Measurements from ENCODE around the gene CAPZB.

Gene CAPZB

DNA sequence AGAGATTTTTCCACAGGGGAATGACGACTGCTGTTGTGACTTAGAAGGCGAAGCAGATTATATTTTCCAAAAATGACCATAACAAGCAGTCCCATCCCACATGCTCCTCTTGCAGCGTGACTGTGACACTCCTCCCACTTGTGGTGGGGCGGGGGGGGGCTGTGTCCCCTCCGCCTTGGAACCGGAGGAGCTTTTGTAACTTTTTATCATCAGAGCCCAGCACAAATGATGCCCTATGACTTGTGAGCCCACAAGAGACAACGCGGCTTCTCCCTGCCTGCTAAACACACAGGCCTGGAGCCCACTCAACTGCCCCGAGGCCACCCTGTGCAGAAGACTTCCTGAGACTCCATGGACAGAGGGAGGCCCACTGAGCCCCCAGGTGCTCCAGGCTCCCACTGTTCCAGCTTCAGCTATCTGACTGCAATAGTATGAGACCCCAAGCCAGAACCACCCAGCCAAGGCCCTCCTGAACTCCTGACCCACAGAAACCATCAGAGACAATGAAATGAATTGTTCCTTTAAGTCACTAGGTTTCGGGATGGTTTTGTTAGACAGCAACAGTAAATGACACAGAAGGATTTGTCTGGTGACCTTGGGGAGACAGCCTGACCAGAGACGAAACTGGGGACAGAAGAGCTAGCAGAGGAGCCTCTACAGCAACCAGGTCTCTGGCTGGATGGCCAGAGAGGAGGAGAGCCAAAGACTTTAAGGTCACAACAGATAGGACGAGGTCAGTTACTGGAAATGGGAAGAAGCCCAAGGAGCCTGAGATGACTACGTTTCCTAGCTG is 58.8 kb downstream of the CAPZB start:
- no peak for DNase-seq

DNA sequence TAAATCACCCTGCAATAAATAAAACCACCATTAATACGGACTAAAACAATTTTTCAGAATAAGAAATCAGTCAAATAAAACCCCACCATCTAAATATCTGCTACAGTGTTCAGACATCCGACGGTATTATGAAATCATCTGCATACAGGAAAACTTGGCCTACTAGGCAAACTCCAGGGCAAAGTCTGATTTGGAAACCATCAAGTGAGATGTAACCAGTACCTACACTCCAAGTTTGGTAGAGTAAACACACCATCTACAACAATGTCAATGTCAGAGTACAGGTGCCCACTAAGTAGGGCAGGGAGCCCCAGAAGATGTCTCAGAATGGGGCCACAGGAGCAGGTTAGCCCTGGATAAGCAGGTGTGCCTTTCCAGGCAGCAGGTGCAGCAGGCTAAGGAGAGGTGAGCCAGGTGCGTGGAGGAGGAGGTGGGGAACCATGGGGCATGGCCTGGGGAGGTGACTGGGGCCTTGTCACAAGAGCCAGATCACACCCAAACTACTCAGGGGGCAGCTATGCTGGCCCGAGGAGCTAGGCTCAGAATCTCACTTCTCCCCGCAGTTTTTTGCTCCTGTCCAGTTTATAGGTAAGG is 59.6 kb downstream of the CAPZB start:
- DNase-seq = no peak

DNA sequence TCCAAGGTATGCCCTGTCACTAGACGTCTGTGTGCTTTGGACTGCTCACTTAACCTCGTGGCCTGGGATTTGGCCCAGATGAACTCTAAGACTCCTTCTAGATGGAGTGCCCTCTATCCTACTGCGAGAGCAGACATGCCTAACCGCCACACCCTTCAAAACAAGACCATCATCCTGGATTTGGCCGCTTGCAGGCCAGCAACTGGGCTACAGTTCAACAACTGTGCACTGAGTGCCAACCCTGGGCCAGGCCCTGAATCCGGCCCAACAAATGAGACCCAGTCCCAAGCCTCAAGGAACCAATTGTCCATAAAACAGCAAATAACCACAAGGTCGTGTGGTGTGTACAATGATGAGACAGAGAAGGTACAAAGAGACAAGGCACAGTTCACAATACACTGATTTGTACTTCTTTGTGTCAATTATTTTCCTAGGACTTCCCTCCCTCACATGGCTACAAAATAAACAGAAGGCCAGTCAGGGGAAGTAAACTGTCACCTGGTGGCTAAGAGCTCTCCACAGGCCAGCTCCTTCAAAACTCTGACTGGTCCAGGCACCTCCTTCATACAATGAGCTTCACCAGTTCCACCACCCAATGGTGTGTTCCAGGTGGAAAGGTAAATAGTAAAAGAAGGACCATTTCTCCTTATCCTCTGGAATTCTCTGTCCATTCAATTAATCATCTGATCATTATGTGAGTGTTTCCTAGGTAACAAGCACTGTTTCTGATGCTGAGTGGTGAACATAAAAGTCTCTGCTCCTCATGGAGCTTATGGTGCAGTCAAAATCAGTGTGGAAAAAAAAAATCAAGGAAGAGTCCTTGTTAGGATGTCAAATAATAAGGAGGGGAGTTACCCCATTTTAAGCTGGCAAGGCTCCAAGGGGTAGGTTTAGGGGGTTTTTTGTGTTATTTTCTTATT is 60.4 kb downstream of the CAPZB start:
- no peak for DNase-seq

DNA sequence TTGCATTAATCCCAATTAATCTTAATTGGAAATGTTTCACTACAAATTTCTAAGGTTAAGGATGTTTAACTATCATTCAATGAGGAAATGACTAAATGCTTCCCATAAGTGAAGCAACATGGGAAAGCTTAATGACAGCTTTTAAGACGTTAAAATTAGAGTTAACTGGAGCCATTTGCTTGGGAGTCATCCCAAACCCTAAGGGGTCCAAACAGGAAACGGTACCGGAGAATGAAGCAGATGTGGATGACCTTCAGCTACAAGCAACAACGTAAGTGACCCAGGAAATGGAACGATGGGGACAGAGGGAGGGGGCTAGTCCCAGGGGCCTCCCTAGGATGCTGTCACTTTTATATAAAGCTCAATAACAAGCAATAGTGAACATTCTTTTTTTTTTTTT is 62.2 kb downstream of the CAPZB start:
- DNase-seq = no peak

DNA sequence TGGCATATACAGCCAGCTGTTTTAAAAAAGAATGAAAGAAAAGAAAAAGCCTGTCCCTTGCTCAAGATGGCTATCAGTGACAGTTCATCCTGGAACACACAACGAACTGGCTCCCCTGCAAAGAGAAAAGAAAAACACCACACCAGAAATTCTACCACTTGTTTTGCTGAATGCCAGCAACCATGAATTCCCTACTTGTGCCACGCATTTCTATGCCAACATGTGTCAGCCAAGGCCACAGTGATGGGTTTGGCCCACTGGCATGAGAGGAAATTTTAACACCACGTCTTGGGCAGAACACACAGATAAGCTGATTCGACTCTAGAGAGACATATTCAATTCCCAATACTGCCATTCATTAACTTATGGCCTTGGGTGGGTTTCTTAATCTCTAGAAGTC is 64.0 kb downstream of the CAPZB start:
- no peak for DNase-seq

DNA sequence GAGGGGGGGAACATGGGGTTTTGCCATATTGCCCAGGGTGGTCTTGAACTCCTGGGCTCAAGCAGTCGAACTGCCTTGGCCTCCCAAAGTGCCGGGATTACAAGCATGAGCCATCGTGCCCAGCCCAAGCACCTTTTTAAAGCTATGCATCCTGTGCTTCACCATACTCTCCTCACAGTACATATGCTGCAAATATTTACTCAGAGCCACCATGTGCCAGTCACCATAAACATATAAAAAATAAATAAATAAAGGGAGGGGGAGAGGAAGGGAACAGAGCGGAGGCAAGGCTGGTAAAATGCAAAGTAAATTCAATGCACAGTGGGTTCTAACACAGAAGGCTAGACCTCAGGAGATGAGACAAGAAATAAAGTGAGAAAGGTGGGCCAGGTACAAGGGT is 64.7 kb downstream of the CAPZB start:
- DNase-seq = no peak

DNA sequence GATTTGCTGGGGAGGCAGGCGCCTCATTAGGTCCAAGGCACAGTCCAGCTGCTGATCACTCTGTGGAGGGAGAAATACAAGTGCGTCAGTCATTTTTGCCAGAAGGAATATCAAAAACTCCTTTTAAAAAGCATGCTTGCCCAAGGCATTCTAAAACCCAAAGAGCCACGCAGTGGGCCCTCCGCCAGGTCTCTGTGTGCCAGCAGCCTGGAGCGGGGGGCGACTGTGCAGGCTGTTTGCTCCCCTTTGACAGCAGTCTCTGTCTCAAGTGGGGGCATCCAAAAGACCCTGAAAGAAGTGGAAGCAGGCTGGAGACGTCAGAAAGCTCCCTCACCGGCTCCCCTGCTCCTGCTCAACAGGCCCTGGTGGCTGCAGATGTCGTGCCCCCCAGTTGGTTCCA is 65.6 kb downstream of the CAPZB start:
- no peak for DNase-seq

DNA sequence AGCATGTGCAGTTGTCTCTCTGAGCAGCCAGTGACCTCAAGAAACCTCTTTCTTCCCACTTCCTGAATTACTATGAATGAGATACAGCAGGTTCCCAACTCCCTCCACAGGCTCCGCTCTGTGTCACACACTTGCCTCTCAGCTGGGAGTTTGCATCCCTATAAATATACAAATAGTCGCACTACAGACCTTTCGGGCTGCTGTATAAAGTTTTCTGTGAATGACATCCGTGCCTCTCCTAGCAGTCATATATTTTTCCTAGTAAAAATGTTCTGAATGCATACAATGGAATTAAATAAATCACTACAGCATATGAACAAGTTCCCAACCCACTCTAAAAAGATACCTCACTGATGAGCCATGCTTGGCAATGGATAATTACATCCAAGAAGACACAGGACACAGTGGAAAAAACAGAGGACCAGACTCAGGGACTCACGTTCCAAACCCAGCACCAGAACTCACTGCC is 66.8 kb downstream of the CAPZB start:
- DNase-seq = no peak

DNA sequence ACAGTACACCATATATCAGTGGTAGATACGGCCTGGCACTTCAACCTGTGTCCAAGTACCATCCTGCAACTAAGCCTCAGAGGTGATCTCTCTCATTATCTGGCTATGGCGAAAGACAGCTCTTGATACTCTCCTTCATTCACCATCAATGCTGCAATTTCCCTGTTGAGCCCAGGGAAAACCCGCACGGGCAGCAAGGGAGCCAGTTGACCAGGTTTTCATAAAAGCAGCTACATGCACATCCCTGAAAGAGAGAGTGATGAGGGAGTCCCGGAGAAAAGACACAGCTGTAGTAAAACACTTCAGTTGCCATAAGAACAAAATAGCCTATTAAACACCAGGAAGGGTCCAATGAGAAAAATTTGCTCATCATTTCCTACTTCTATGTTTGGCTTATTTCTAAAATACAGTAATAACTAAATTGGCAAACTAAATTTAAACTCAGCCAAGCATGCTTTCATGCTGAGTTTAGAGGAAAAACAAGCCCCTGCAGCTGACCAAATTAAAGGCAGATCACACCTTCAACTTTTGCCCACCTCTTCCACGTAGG is 68.3 kb downstream of the CAPZB start:
- DNase-seq = no peak

DNA sequence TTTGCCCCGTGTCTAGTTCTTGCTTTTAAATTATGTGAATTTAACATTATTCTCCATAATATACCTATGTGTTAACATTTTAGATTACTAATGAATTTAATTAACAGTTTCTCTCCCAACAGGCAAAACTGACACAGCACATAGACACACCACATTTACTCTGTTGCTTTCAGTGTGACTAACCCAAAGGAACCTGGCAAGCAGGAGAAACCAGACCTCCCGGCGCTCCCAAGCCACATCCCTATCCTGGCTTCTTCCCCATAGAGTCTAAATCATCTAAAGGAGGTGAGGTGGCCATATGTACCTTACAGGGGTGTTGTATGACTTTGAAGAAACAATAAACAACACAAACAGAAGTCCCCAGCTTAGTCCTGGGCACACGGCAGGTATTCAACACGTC is 69.2 kb downstream of the CAPZB start:
- DNase-seq = no peak

DNA sequence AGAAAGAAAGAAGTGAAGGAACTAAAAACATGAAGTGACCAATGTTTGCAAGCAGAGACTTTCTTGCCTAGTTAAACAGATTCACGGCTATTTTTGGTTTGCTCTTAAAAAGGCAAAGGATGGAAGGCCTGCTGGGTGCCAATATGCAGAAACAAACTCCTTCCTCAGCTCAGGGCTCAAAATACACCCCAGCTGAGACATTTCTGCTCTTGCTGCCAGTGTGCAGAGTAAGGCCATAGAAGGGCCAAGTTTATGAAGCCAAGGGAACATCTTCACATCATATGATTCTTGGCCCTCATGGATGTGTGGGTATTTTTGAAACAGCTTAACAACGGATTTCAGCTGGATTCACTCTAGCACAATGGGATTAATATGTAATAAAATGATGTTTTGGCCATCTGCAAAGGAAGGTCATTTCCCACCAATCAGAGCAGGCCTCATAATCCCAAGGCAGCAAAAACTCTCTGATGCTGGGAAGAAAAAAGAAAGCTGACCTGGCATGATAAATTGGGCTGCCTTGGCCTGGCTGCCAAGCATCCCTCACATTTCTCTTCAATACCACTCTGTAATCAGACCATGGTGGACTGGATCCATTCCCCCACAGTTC is 70.7 kb downstream of the CAPZB start:
- no peak for DNase-seq

DNA sequence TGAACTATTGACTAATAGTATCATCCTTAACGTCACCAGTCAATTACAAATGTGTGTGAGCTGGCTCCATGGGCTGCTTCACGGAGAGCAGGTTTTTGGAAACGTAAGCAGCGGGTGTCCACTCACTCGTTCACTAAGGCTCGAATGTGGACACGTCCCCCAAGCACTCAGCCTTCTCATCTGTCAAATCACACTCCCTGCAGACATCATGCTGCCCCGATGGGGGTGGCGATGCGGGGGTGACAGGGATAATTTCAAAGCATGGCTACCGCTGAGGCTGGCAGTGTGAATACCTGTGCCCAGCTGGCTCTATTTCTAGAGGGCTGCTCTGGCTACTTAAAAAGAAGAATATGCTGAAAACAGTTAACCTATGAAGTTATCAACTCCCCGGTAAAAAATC is 71.3 kb downstream of the CAPZB start:
- no peak for DNase-seq

DNA sequence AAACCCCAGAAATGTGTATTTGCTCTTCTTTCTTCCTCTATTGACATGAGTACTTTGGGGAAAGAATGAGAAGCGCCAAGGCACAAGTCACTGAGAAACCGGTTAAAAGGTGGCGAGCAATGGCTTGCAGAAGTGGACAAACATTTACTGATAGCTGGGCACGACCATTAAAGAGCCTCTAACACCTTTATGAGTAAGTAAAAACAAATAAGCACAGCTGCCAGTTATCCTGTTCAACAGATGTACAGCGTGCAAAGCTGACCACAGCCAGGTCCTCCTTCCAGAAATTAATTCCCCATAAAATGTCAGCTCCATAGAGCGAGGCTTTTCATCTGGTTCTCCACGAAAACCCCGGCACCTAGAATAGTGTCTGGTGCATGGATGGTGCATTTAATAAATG is 72.7 kb downstream of the CAPZB start:
- no peak for DNase-seq

DNA sequence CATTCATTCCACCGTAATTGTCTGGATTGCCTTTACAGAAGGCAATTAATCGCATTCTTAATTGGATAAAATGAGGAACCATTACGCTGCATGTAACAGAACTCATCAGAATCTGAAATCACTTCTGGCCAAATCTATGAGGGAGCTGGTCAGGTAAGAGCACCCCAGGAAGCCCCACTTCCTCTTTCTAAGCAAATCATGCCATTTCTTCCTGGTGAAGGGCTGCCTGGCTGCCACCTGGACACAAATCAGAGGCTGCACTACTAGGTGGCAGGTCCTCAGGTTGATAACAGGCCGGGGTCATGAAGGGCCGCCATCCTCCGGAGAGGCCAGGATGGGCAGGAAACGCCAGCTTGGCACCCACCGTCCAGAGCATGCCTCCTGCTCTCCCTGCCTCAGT is 73.7 kb downstream of the CAPZB start:
- no peak for DNase-seq

DNA sequence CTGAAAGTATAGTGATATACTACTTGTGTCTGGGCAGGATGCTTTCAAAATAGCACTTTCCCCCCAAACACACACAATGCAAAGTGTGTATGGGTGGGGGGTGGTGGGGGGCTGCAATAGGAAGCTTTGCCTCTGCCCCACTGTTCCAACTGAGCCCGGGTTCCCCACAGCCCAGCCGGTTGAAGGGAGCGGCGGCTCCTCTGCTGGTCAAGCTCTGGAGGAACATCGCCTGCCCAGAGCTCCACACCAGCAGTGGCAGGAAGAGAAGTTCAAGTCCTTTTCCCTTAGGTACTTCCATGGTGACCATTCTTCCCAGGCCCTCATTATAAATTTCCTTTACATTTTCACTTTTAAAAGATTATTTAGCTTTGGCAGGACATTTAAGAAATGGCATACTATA is 74.9 kb downstream of the CAPZB start:
- DNase-seq = no peak

DNA sequence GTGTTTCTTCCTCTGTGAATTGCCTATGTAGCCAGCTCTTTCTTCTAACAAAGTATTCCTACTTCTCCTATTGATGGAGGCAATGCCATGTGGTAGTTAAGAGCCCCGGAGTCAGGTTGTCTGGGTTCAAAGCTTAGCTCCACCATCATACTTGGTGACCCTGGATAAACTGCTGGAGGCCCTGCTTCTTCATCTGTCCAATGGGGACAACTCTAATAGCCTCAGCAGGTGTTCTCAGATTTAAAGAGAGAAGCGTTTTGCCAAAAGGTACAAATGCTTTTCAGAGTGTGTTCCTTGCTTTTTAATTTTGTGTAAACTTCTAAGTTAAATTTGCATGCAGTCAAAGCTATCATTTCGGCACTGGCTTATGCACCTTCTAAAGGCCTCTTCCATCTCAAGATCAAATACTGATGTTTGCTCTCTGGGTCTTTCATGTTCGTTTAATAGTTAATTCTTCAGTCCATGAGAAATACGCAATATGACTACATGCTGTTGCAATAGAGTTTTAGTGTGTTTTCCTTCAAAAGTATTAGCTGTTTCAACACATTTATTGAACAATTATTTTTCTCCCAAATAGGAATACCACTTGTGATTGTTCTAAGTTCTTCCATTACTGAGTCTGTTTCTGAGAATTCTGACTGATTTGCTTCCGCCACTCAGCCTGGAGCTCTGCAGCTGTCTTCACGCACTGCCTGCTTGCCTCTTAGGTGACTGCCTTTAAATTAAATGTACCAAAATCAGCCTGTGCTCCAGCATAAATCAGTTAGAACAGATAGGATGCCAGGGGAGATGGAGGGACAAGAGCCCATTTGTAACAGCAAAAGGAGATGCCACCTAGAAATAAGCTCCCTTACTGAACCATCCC is 75.6 kb downstream of the CAPZB start:
- no peak for DNase-seq

DNA sequence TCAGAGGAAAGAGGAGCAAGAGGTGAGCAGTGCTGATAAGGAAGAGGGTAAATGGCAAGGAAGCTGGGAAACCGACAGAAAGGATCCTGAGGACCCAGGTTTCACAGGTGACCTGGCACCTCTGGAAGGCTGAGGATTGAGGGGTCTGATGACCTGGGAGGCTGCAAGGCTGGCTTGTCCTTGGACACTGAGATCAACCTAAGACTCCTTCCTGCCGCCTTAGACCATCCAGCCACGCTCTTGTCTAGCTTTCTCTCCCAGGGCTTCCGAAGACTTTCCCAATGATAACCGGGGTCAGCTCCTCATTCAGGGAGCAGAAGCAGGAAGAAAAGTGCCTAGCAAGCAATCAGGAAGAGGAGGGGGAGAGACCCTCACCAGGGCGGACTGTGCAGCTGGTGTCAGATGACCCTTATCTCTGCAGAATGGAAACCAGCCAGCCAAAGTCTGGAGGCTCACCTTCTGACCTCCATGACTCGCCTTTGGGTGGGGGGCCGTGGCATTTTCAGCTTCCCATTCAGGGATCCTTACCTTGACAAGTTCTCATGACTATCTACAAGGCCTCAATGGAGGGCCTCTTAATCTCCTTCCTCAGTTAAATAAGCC is 77.7 kb downstream of the CAPZB start:
- no peak for DNase-seq

DNA sequence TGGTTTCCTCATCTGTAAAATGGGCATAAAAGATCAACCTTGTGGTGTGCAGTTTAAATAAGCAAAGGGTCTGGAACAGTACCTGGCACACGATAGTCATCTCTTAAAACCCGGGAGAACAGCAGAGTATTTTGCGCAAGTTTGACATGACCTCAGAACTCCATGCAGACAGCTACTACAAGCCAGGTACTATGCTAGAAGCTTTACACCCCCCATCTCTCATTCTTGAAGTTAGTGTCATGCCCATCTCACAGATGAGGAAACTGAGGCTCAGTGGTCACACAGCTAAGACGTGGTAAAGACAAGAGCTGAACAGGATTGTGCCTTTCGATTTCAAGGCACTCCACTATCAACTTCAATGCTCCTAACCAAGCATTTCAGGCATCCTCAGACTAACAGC is 78.7 kb downstream of the CAPZB start:
- no peak for DNase-seq

DNA sequence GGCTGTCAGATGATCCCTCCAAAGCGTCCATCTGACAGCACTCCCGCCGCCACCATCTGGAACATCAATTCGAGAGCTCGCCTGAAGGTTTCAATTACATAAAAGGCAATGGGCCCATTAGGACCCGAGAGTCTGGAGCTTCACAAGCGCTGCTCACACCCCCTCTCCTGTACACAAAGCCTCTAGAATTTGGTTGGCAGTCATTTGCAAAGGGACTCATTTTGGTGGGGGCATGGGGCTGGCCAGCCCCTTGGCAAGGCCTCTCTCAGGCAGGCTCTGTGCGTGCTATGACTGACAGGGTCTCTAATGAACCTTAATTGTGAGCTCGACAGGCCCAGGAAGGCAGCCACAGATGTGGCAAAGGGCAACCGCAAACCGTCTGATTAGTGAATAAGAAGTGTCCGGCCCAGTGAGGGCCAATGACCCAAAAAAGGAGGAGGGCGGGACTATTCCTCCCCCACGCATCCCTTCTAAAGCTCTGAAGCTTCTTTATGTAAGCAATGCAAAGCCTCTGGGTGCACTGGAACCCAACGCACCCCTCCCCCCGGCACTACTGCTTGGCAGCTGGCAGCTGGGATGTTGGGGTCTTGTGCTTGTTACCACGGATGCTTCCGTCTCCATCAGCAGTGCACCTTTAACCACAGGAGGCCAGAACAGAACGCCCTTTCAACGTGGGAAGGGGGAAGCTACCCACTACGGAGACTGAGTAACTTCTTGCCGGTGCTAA is 79.4 kb downstream of the CAPZB start:
- no peak for DNase-seq

DNA sequence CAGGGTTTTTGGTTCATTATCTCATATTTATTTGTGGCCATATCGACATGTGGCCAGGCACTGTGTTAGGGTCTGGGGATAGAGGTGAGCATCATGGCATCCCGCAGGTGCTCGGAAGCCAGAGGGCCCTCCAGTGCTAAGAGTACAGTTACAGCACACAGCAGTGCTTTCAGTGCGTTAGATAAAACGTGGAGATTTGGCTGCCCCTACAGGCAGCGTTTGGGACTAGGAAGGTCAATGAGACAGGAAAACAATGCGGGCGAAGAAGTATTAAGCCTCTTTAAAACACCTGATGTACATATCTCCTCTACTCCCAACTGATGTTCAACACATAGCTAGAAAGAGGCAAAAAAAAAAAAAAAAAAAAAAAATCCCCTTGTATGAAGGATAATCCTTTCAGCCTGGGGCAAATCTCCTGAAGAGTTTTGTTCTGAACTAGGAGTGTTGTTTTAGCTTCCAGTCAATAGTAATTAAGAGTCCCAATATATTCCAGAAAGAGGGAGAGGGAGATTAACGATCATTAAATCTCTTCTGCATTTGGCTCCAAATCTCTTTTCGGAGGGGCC is 80.1 kb downstream of the CAPZB start:
- no peak for DNase-seq
